Pons (tissue), 1 donor: ENCODE results near the gene ESRRG.

ENCODE experiments used
- DNase-seq: peaks from one replicate; pipeline ENCODE4 v3.0.0-alpha.2; 2016; ENCODE audit warnings: low spot score

ESRRG gene

GRCh38 chr1:216627252-216627651, 96.0 kb downstream of the ESRRG start:
- no peak for DNase-seq

GRCh38 chr1:216626394-216627067, 96.7 kb downstream of the ESRRG start:
- DNase-seq, result no peak

- DNase-seq, result no peak
These were observed 101.7 kb downstream of the ESRRG start for GRCh38 chr1:216621536-216621935.

- DNase-seq, result no peak
These were observed 106.0 kb downstream of the ESRRG start for GRCh38 chr1:216617081-216617875.

- DNase-seq, result no peak
These were observed 106.8 kb downstream of the ESRRG start for GRCh38 chr1:216616425-216616824.

GRCh38 chr1:216614011-216614934, 109.0 kb downstream of the ESRRG start:
- no peak for DNase-seq

- DNase-seq, result no peak
These were observed 110.9 kb downstream of the ESRRG start for GRCh38 chr1:216612291-216612690.

GRCh38 chr1:216607067-216607697, 116.0 kb downstream of the ESRRG start:
- no peak for DNase-seq

- DNase-seq, result no peak
These were observed 117.1 kb downstream of the ESRRG start for GRCh38 chr1:216606047-216606637.

- DNase-seq, result no peak
These were observed 118.5 kb downstream of the ESRRG start for GRCh38 chr1:216604771-216605170.

- peak; percentile 86 for DNase-seq
These were observed 122.3 kb downstream of the ESRRG start for GRCh38 chr1:216600730-216601609.

- no peak for DNase-seq
These were observed 123.4 kb downstream of the ESRRG start for GRCh38 chr1:216599851-216600250.

GRCh38 chr1:216598448-216598847, 124.8 kb downstream of the ESRRG start:
- no peak for DNase-seq

GRCh38 chr1:216596281-216596862, 126.9 kb downstream of the ESRRG start:
- DNase-seq, result no peak

- no peak for DNase-seq
These were observed 135.5 kb downstream of the ESRRG start for GRCh38 chr1:216587715-216588114.

GRCh38 chr1:216582151-216582550, 141.1 kb downstream of the ESRRG start:
- DNase-seq, result no peak

- no peak for DNase-seq
These were observed 142.6 kb downstream of the ESRRG start for GRCh38 chr1:216580538-216581057.

- no peak for DNase-seq
These were observed 146.8 kb downstream of the ESRRG start for GRCh38 chr1:216576234-216576937.

GRCh38 chr1:216566641-216567205, 156.5 kb downstream of the ESRRG start:
- DNase-seq, result no peak
